PC-9 (cell line): Measurements from ENCODE around the gene GOLGA6L26. TPM values are rescaled to one million over a fixed set of nuclear protein-coding genes. Genes with fewer than 3 reads are reported as not detected.
"Not testable (repeated sequence)": the region's sequence is repeated elsewhere in the genome, so short reads cannot be mapped to it uniquely, and the experiment has no call there.

ENCODE experiments used
- Bru-seq: library from RNA; stranded (reverse); fragments of 400-500 nt; gene quantifications from one replicate; lab custom pipeline; 2021; lab: Mats Ljungman, UMichigan
- BruChase-seq, 2 experiments: library from RNA; stranded (reverse); fragments of 400-500 nt; gene quantifications; one replicate each; lab custom pipeline; 2021; lab: Mats Ljungman, UMichigan
- BruUV-seq: library from RNA; stranded (reverse); fragments of 400-500 nt; replicated peaks from 2 replicates; lab custom pipeline; 2021; lab: Mats Ljungman, UMichigan
- CTCF ChIA-PET: fragments of 300-600 bp; sonication (Branson Sonifier 250); formaldehyde crosslinking; loops from one replicate; lab custom pipeline; 2022; ENCODE audit warnings: antibody characterized with exemption; lab: Charles Lee
- POLR2A ChIA-PET: fragments of 300-600 bp; sonication (Branson Sonifier 250); formaldehyde crosslinking; loops from one replicate; lab custom pipeline; 2022; ENCODE audit warnings: antibody characterized with exemption; ENCODE audit not compliant: unreplicated experiment; lab: Charles Lee
- DNase-seq, 2 experiments: peaks; one replicate each; pipeline versions ENCODE4 v3.0.0 to v3.0.0-alpha.2; 2015 to 2022; ENCODE audit warnings: mixed read lengths in 1 of 2
- H2AFZ ChIP-seq: fragments of 200-600 bp; sonication (generic); 2 replicates; pipeline ENCODE4 v1.8.1; 2017; ENCODE audit warnings: antibody characterized with exemption
- H3F3A ChIP-seq: fragments of 200-600 bp; sonication (generic); 2 replicates; pipeline ENCODE4 v1.8.1; 2017; ENCODE audit warnings: antibody characterized with exemption, mild to moderate bottlenecking, low read depth; ENCODE audit not compliant: insufficient read depth
- H3K27ac ChIP-seq: fragments of 200-600 bp; sonication (generic); 2 replicates; pipeline ENCODE4 v1.6.1; 2016; ENCODE audit warnings: mixed run types
- H3K27me3 ChIP-seq: fragments of 200-600 bp; sonication (generic); 2 replicates; pipeline ENCODE4 v1.6.1; 2016; ENCODE audit warnings: low read depth, mixed run types; ENCODE audit not compliant: insufficient read depth
- H3K36me3 ChIP-seq: fragments of 200-600 bp; sonication (generic); 2 replicates; pipeline ENCODE4 v1.6.1; 2016; ENCODE audit warnings: low read depth, mixed run types
- H3K4me1 ChIP-seq: fragments of 200-600 bp; sonication (generic); replicated peaks from 2 replicates; pipeline ENCODE4 v1.6.1; 2016; ENCODE audit warnings: mixed run types; ENCODE audit not compliant: insufficient read depth
- H3K4me2 ChIP-seq: fragments of 200-600 bp; sonication (generic); 2 replicates; pipeline ENCODE4 v1.6.1; 2017; ENCODE audit warnings: mixed run types
- H3K4me3 ChIP-seq: fragments of 200-600 bp; sonication (generic); 2 replicates; pipeline ENCODE4 v1.6.1; 2016; ENCODE audit warnings: mixed run types
- H3K79me2 ChIP-seq: fragments of 200-600 bp; sonication (generic); 2 replicates; pipeline ENCODE4 v1.6.1; 2017; ENCODE audit warnings: low read depth, mixed run types
- H3K9me2 ChIP-seq: fragments of 200-600 bp; sonication (generic); 2 replicates; pipeline ENCODE4 v1.8.1; 2017; ENCODE audit warnings: mild to moderate bottlenecking; ENCODE audit not compliant: insufficient read depth
- H3K9me3 ChIP-seq: fragments of 200-600 bp; sonication (generic); 2 replicates; pipeline ENCODE4 v1.8.1; 2016; ENCODE audit warnings: low read depth; ENCODE audit not compliant: insufficient read depth
- H4K20me1 ChIP-seq: fragments of 200-600 bp; sonication (generic); 2 replicates; pipeline ENCODE4 v1.8.1; 2017; ENCODE audit not compliant: insufficient read depth
- intact Hi-C: fragments of 100-400 bp; cut with micrococcal nuclease; formaldehyde crosslinking; loops from one replicate; pipeline ENCODE4 v1.10.0; 2022; ENCODE audit not compliant: unreplicated experiment
- long read RNA-seq: library from polyadenylated mRNA; stranded (forward); transcript quantifications from one replicate; pipeline ENCODE4 v2.0.0, GENCODE V29; 2022
- total RNA-seq: library from RNA; stranded (reverse); gene quantifications from 2 replicates; pipeline ENCODE4 v1.2.3, GENCODE V29; 2021

The GOLGA6L26 gene, protein sequence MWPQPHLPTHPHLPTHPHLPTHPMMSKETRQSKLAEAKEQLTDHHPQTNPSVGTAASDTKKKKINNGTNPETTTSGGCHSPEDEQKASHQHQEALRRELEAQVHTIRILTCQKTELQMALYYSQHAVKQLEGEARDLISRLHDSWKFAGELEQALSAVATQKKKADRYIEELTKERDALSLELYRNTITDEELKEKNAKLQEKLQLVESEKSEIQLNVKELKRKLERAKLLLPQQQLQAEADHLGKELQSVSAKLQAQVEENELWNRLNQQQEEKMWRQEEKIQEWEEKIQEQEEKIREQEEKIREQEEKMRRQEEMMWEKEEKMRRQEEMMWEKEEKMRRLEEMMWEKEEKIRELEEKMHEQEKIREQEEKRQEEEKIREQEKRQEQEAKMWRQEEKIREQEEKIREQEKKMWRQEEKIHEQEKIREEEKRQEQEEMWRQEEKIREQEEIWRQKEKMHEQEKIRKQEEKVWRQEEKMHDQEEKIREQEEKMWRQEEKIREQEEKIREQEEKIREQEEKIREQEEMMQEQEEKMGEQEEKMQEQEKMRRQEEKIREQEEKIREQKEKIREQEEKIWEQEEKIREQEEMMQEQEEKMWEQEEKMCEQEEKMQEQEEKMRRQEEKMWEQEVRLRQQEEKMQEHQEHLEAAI
- total RNA-seq, result not detected in 2 replicates
- Bru-seq, nascent RNA, result not detected
- not detected for BruChase-seq, experiment 1, labeled RNA remaining after a 2-hour chase
- not detected for BruChase-seq, experiment 2, labeled RNA remaining after a 6-hour chase
- long read RNA-seq, result 0 reads

DNA sequence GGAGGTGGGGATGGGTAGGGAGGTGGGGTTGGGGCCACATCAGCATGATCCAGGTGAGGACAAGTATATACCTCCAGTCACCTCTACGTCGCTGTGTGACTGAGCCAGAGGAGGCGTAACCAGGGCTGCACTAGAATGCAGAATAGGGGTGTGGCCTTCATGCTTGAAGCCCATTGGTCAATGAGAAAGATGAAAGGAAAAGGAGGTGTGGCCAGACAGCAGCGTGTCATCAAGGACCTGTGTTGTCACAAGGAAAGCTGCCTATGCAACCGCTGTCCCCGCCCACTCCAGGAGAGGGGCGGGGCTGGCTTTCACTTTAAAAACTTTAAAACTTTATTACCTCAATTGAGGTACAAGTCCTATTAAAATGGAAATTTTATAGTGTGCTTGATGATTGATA is at the start of gene GOLGA6L26:
GOLGA6L26 (minus strand) TSS at position 101 of the 400 bp plus-strand sequence; CDS start at position 40, 61 bp downstream.
- H3K4me1 ChIP-seq, H3K27me3 ChIP-seq, H3K27ac ChIP-seq, H3K4me3 ChIP-seq, H2AFZ ChIP-seq, POLR2A ChIA-PET, DNase-seq, CTCF ChIA-PET, H3K9me3 ChIP-seq, H3K36me3 ChIP-seq, H3K79me2 ChIP-seq, H4K20me1 ChIP-seq, H3K9me2 ChIP-seq, BruUV-seq, intact Hi-C loops, H3F3A ChIP-seq, H3K4me2 ChIP-seq: not testable (repeated sequence)

GRCh38 chr15:23381192-23381591 is 47.2 kb upstream of the GOLGA6L26 start:
- H4K20me1 ChIP-seq, intact Hi-C loops, H3F3A ChIP-seq, H3K4me1 ChIP-seq, H3K36me3 ChIP-seq, H3K9me3 ChIP-seq, H3K27ac ChIP-seq, POLR2A ChIA-PET, H3K4me3 ChIP-seq, H3K9me2 ChIP-seq, H3K79me2 ChIP-seq, BruUV-seq, H2AFZ ChIP-seq, H3K4me2 ChIP-seq, CTCF ChIA-PET, DNase-seq: not testable (repeated sequence)
- H3K27me3 ChIP-seq, result peaks cover 62% of the 10 kb centered on the region

DNA sequence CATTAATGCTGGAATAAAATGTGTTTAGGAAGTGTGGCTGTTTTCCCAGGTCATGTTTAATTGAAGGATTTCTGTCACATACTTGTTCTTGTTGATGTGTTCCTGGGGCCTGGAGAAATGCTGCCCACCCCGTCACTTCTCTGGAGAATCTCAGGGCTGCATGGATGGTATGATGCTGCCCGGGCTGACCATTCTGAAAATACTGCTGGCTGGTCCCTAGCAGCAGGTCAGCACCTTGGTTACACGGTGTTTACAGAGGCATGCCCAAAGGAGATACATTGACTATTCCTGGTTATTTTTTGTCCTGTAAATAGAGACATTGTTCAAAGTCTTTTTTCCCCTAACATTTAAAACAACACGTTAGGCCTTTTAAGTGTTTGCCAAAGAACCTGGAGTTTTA is 46.7 kb upstream of the GOLGA6L26 start:
- CTCF ChIA-PET, H3K36me3 ChIP-seq, DNase-seq, H3K27ac ChIP-seq, H3K9me2 ChIP-seq, POLR2A ChIA-PET, H3K9me3 ChIP-seq, H3F3A ChIP-seq, BruUV-seq, H3K4me2 ChIP-seq, H3K4me1 ChIP-seq, intact Hi-C loops, H3K4me3 ChIP-seq, H4K20me1 ChIP-seq, H2AFZ ChIP-seq, H3K79me2 ChIP-seq: not testable (repeated sequence)
- peaks cover 58% of the 10 kb centered on the region for H3K27me3 ChIP-seq

GRCh38 chr15:23378946-23379345 is 45.0 kb upstream of the GOLGA6L26 start:
- H3K9me3 ChIP-seq, POLR2A ChIA-PET, DNase-seq, H3K79me2 ChIP-seq, H4K20me1 ChIP-seq, H3K27ac ChIP-seq, BruUV-seq, H3K36me3 ChIP-seq, H3K4me2 ChIP-seq, H3K9me2 ChIP-seq, H3K4me3 ChIP-seq, H3K4me1 ChIP-seq, CTCF ChIA-PET, H2AFZ ChIP-seq, intact Hi-C loops, H3F3A ChIP-seq: not testable (repeated sequence)
- peaks cover 42% of the 10 kb centered on the region for H3K27me3 ChIP-seq

DNA sequence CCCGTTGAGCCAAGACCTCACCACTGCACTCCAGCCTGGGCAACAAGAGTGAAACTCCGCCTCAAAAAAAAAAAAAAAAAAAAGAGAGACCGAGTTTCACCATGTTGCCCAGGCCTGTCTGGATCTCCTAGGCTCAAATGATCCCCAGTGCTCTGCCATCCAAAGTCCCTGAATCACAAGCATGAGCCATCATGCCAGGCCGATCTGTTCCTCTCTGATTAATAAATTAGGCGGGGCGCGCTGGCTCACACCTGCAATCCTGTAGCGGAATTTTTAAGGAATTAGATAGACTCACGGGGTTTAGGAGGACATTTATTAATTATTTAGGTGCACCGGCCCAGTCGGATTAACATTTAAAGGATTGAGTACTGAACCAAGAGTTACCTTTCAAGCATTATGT is 40.2 kb upstream of the GOLGA6L26 start:
- CTCF ChIA-PET, intact Hi-C loops, POLR2A ChIA-PET, H3K4me1 ChIP-seq, H3K27ac ChIP-seq, H3K9me3 ChIP-seq, H3K79me2 ChIP-seq, H3K9me2 ChIP-seq, H2AFZ ChIP-seq, H3F3A ChIP-seq, BruUV-seq, H4K20me1 ChIP-seq, H3K36me3 ChIP-seq, H3K4me2 ChIP-seq, H3K4me3 ChIP-seq, DNase-seq: not testable (repeated sequence)
- H3K27me3 ChIP-seq, result peaks cover 29% of the 10 kb centered on the region

DNA sequence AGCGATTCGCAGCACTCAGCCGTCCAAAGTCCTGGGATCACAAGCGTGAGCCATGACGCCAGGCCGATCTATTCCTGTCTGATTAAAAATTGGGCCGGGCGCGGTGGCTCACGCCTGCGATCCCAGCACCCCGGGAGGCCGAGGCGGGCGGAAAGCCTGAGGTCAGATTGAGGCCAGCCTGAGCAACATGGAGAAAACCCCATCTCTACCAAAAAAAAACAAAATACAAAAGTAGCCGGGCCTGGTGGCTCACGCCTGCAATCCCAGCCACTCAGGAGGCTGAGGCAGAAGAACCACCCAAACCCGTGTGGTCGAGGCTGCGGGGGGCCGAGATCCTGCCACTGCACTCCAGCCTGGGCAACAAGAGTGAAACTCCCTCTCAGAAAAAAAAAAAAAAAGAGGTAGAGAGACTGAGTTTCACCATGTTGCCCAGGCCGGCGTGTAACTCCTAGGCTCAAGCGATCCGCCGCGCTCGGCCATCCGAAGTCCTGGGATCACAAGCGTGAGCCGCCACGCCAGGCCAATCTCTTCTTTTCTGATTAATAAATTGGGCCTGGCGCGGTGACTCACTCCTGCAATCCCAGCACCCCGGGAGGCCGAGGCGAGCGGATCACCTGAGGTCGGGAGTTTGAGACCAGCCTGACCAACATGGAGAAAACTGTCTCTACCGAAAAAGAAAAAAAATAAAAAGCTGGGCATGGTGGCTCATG is 39.0 kb upstream of the GOLGA6L26 start:
- H3K4me1 ChIP-seq, H3K4me2 ChIP-seq, BruUV-seq, H3K79me2 ChIP-seq, H3K9me3 ChIP-seq, H3K36me3 ChIP-seq, H4K20me1 ChIP-seq, H3K9me2 ChIP-seq, H3K27ac ChIP-seq, H2AFZ ChIP-seq, CTCF ChIA-PET, POLR2A ChIA-PET, H3F3A ChIP-seq, intact Hi-C loops, H3K4me3 ChIP-seq, DNase-seq: not testable (repeated sequence)
- H3K27me3 ChIP-seq, result peaks cover 27% of the 10 kb centered on the region
